Mesothelial cell of epicardium (in vitro differentiated cells): Measurements from ENCODE around the gene HENMT1. TPM values are rescaled to one million over a fixed set of nuclear protein-coding genes. Genes with fewer than 3 reads are reported as not detected.

Source experiments
- DNase-seq, 2 experiments: peaks; one replicate each; pipeline ENCODE4 v3.0.0; 2021; ENCODE audit warnings: low spot score in 2 of 2; ENCODE audit not compliant: unreplicated experiment in 2 of 2
- H3K27ac Mint-ChIP-seq: 2 replicates; pipeline ENCODE4 v1.8.0; 2021; ENCODE audit warnings: mixed read lengths
- H3K27me3 Mint-ChIP-seq: 2 replicates; pipeline ENCODE4 v1.8.0; 2021; ENCODE audit warnings: low read depth, mixed read lengths
- H3K36me3 Mint-ChIP-seq: 2 replicates; pipeline ENCODE4 v1.8.0; 2021; ENCODE audit warnings: mixed read lengths
- H3K4me1 Mint-ChIP-seq: 2 replicates; pipeline ENCODE4 v1.8.0; 2021; ENCODE audit warnings: mixed read lengths
- H3K4me3 Mint-ChIP-seq: 2 replicates; pipeline ENCODE4 v1.8.0; 2021; ENCODE audit warnings: mild to moderate bottlenecking, moderate library complexity, mixed read lengths
- H3K9me3 Mint-ChIP-seq: 2 replicates; pipeline ENCODE4 v1.8.0; 2021; ENCODE audit warnings: mixed read lengths
- CTCF ChIP-seq: fragments of 200-600 bp; sonication (generic); IDR thresholded peaks from one replicate; pipeline ENCODE4 v1.5.0; 2021; ENCODE audit warnings: antibody characterized with exemption; ENCODE audit not compliant: unreplicated experiment
- total RNA-seq: library from RNA; stranded (reverse); gene quantifications from 3 replicates; pipeline ENCODE4 v1.2.1, GENCODE V29; 2021

The HENMT1 gene
- total RNA-seq, 1 donor from 2014 or later = 8.5 TPM

GRCh38 chr1:108601708-108602410 lies 59.0 kb downstream of the HENMT1 start:
- Mint-ChIP-seq H3K27ac (no peak overlapping the region), H3K4me3 (no peak overlapping the region), H3K9me3 (no peaks in the 10 kb centered on the region), H3K36me3 (no peaks in the 10 kb centered on the region), H3K4me1 (peaks cover 29% of the 10 kb centered on the region), H3K27me3 (no peaks in the 10 kb centered on the region)
- no peak for DNase-seq
- no peak for TF ChIP-seq CTCF

DNA sequence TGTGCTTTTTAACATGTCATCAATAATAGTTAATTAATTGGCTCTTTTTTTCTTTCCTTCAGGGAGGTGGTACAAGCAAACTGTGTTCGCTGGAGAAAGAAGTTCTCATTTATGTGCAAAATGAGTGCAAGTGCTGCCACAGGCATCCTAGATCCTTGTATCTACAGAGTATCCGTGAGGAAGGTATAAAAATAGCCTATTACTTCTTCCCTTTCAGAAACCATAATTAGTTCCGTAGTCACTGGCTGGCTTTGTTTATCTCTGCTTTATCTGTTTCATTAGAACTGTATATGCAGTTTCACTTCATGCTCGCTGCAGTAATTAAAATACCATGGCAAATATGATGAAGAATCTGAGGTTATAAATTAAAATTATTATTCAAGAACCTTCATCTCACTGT lies 60.4 kb downstream of the HENMT1 start:
- Mint-ChIP-seq H3K36me3 (no peaks in the 10 kb centered on the region), H3K27me3 (no peaks in the 10 kb centered on the region), H3K4me3 (no peak overlapping the region), H3K27ac (no peak overlapping the region), H3K4me1 (peaks cover 34% of the 10 kb centered on the region), H3K9me3 (no peaks in the 10 kb centered on the region)
- DNase-seq = no peak
- TF ChIP-seq CTCF = no peak

DNA sequence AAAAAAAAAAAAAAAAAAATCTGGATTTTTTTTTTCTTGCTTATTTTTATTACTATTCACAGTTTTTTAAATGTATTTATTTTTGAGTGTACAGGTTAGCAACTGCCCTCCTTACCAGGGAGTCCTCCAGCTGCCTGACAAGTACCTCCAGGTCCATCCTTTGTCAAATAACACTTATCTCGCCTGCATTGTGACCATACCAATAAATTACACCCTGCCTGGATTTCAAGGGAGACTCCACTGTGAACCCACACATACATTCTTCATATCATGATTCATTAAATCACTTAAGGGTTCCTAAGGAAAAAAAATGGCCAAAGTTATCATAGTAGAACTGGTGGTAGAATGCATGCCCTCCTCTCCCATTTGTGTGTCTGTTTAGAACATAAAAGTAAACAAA lies 62.6 kb downstream of the HENMT1 start:
- no peak for TF ChIP-seq CTCF
- H3K27ac Mint-ChIP-seq = no peak overlapping the region
- H3K4me1 Mint-ChIP-seq = peaks cover 45% of the 10 kb centered on the region
- no peaks in the 10 kb centered on the region for H3K27me3 Mint-ChIP-seq
- DNase-seq = no peak
- H3K9me3 Mint-ChIP-seq = no peaks in the 10 kb centered on the region
- H3K36me3 Mint-ChIP-seq = no peaks in the 10 kb centered on the region
- no peak overlapping the region for H3K4me3 Mint-ChIP-seq

Other genes starting within 250 kb of the HENMT1 start
- not detected in 3 replicates for gene NBPF6, start 210.8 kb downstream of the HENMT1 start, total RNA-seq
- gene EEIG2, start 101.0 kb downstream of the HENMT1 start, total RNA-seq = 12.4 to 13.9 TPM (median 12.6 TPM) in 3 replicates
- gene PRPF38B, start 31.2 kb upstream of the HENMT1 start, total RNA-seq = 59.0 to 62.4 TPM (median 59.6 TPM) in 3 replicates
- gene FNDC7, start 51.8 kb upstream of the HENMT1 start, total RNA-seq = 0.07 to 0.13 TPM in 2 of 3 replicates, not detected in the other
- 37.8 to 43.1 TPM (median 40.9 TPM) in 3 replicates for gene STXBP3, start 85.6 kb upstream of the HENMT1 start, total RNA-seq
- gene AKNAD1, start 196.0 kb upstream of the HENMT1 start, total RNA-seq = 0.27 TPM in 1 of 3 replicates, not detected in the others
- gene GPSM2, start 215.9 kb upstream of the HENMT1 start, total RNA-seq = 9.6 to 11.7 TPM (median 10.4 TPM) in 3 replicates